DMS153 treated with DMSO at 0.1 percent for 48 hours (cell line): ENCODE results near the gene PLPP3.
"Not testable (repeated sequence)": the region's sequence is repeated elsewhere in the genome, so short reads cannot be mapped to it uniquely, and the experiment has no call there.

ENCODE experiments used
- DNase-seq: peaks from one replicate; lab custom pipeline; 2025; ENCODE audit not compliant: unreplicated experiment; lab: John Stamatoyannopoulos, UW

PLPP3 gene

GRCh38 chr1:56578963-56579875, at the start of gene PLPP3:
TSS of gene PLPP3 (minus strand) at chr1:56579563. CDS start at chr1:56579016, 547 bp downstream.
- peak; percentile 30 for DNase-seq

GRCh38 chr1:56627636-56628039, 48.3 kb upstream of the PLPP3 start:
- no peak for DNase-seq

- DNase-seq: no peak
Measured at GRCh38 chr1:56627019-56627635, 47.8 kb upstream of the PLPP3 start.

GRCh38 chr1:56626546-56626945, 47.2 kb upstream of the PLPP3 start:
- no peak for DNase-seq

GRCh38 chr1:56625819-56626440, 46.6 kb upstream of the PLPP3 start:
- no peak for DNase-seq

- no peak for DNase-seq
Measured at GRCh38 chr1:56617141-56617540, 37.8 kb upstream of the PLPP3 start.

GRCh38 chr1:56610770-56611169, 31.4 kb upstream of the PLPP3 start:
- not testable (repeated sequence) for DNase-seq

- DNase-seq: not testable (repeated sequence)
Measured at GRCh38 chr1:56610097-56610496, 30.7 kb upstream of the PLPP3 start.

GRCh38 chr1:56595397-56596191, 16.2 kb upstream of the PLPP3 start:
- not testable (repeated sequence) for DNase-seq

- DNase-seq: no peak
Measured at GRCh38 chr1:56591909-56592308, 12.5 kb upstream of the PLPP3 start.

- no peak for DNase-seq
Measured at GRCh38 chr1:56590520-56591011, 11.2 kb upstream of the PLPP3 start.

- DNase-seq: no peak
Measured at GRCh38 chr1:56589369-56589768, 10.0 kb upstream of the PLPP3 start.

- no peak for DNase-seq
Measured at GRCh38 chr1:56586502-56586901, 7.1 kb upstream of the PLPP3 start.

- DNase-seq: no peak
Measured at GRCh38 chr1:56585985-56586384, 6.6 kb upstream of the PLPP3 start.

GRCh38 chr1:56584910-56585528, 5.7 kb upstream of the PLPP3 start:
- peak; percentile 81 for DNase-seq

GRCh38 chr1:56583957-56584468, 4.7 kb upstream of the PLPP3 start:
- no peak for DNase-seq

GRCh38 chr1:56580771-56581170, 1.4 kb upstream of the PLPP3 start:
- DNase-seq: no peak

- peak; percentile 65 for DNase-seq
Measured at GRCh38 chr1:56578138-56578962, 1.0 kb downstream of the PLPP3 start.

- DNase-seq: no peak
Measured at GRCh38 chr1:56577406-56578137, 1.8 kb downstream of the PLPP3 start.
